NK-92 treated with Interleukin-12 subunit alpha and Interleukin-12 subunit beta, amount 100 ng/mL, for 24 hours (cell line): ENCODE data around the gene CD19.

Source experiments
- DNase-seq: peaks from one replicate; lab custom pipeline; 2025; lab: John Stamatoyannopoulos, UW

Gene CD19

GRCh38 chr16:28982418-28982817 lies 50.6 kb downstream of the CD19 start:
- DNase-seq, result no peak

- no peak for DNase-seq
Observed at GRCh38 chr16:28982949-28983348, 51.2 kb downstream of the CD19 start.

GRCh38 chr16:28983644-28984043 lies 51.9 kb downstream of the CD19 start:
- DNase-seq, result no peak

- DNase-seq, result no peak
Observed at GRCh38 chr16:28984091-28984490, 52.3 kb downstream of the CD19 start.

GRCh38 chr16:28984619-28985135 lies 52.9 kb downstream of the CD19 start, which contains the start of gene LAT:
TSS of gene LAT (plus strand) at chr16:28985052. CDS start at chr16:28985418, 366 bp downstream.
- peak; percentile 87 for DNase-seq

- DNase-seq, result no peak
Observed at GRCh38 chr16:28985211-28986041, 53.7 kb downstream of the CD19 start.

- DNase-seq, result no peak
Observed at GRCh38 chr16:28986046-28986445, 54.3 kb downstream of the CD19 start.

GRCh38 chr16:28986492-28986891 lies 54.7 kb downstream of the CD19 start:
- no peak for DNase-seq

GRCh38 chr16:28987170-28987853 lies 55.5 kb downstream of the CD19 start:
- DNase-seq, result no peak
